Rectal smooth muscle tissue (tissue), 1 donor: ENCODE measurements around the gene BSDC1.

Source experiments
- H3K27ac ChIP-seq: one replicate; pipeline ENCODE4 v1.7.0; 2013; ENCODE audit warnings: low read depth, low read length, inconsistent platforms
- H3K27me3 ChIP-seq: one replicate; pipeline ENCODE4 v1.7.0; 2013; ENCODE audit warnings: low read length; ENCODE audit not compliant: control insufficient read depth, insufficient read depth
- H3K36me3 ChIP-seq: one replicate; pipeline ENCODE4 v1.7.0; 2013; ENCODE audit warnings: low read length; ENCODE audit not compliant: control insufficient read depth, insufficient read depth
- H3K4me1 ChIP-seq: one replicate; pipeline ENCODE4 v1.7.0; 2013; ENCODE audit warnings: low read length; ENCODE audit not compliant: control insufficient read depth, insufficient read depth
- H3K4me3 ChIP-seq: one replicate; pipeline ENCODE4 v1.7.0; 2013; ENCODE audit warnings: low read length
- H3K9ac ChIP-seq: one replicate; pipeline ENCODE4 v1.7.0; 2013; ENCODE audit warnings: low read length

BSDC1 gene

DNA sequence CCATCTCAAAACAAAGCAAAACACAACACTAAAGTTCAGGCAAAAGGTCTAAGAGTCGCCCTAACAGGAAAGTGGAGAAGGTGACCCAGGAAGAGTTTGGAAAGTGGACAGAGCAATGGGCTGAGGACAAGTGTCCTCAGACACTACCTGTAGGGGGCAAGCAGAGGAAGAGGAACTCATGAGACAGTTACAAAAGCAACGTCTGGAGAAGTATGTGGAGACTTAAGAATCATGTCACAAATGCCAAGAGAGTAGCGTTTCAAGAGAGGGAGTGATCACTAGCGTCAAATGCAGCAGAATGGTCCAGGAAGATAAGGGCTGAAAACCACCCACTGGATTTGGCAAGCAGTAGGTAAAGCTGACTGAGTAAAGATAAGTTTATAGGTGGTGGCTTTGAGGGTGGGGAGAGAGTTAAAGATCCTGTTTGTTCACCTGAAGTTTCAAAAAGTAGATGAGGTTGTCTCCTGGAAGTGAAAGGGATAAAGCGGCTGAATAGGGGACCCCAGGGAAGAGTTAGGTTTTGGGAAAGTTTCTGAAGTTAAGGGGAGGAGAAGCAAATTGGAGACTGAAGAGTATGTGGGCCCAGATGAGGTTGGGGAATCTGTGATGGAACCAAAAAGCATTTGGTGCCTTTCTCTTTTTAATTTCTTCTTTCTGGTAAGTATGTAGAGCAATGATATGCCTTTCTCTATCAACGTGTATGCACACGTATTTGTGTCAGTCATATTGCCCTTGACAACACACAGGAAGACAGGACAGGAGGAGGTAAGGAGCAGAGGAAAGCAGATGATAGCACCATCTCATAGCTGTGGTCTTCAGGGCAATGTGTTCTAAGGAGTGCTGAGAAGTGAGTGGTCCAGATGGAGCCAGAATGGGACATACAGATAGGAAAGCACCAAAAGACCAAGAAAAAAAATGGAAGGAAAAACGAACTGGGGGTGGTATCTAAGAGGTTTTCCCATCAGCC, 3.1 kb downstream of the BSDC1 start:
- H3K27ac ChIP-seq = no peak overlapping the region
- H3K27me3 ChIP-seq = no peaks in the 10 kb centered on the region
- no peak overlapping the region for H3K4me3 ChIP-seq
- H3K36me3 ChIP-seq = peaks cover 23% of the 10 kb centered on the region
- H3K4me1 ChIP-seq = peaks cover 14% of the 10 kb centered on the region
- H3K9ac ChIP-seq = no peak overlapping the region

DNA sequence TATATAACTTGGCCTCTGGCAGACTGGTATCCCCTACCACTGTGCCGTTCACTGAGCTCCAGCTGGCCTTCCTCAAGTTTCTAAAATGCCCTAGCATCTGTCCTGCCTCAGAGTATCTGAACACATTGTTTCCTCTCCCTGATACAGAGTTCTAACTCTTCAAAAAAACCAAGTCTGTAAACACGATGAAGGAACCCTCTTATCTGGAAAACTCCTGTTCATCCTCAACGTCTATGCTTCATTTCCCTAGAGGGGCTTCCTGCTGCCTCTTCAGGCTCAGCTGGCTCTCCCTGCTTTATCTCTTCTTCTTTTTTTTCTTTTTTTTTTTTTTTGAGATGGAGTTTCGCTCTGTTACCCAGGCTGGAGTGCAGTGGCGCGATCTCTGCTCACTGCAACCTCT, 5.6 kb downstream of the BSDC1 start:
- no peak overlapping the region for H3K9ac ChIP-seq
- H3K27ac ChIP-seq = no peak overlapping the region
- no peaks in the 10 kb centered on the region for H3K27me3 ChIP-seq
- H3K4me3 ChIP-seq = no peak overlapping the region
- peaks cover 11% of the 10 kb centered on the region for H3K4me1 ChIP-seq
- H3K36me3 ChIP-seq = peaks cover 37% of the 10 kb centered on the region

DNA sequence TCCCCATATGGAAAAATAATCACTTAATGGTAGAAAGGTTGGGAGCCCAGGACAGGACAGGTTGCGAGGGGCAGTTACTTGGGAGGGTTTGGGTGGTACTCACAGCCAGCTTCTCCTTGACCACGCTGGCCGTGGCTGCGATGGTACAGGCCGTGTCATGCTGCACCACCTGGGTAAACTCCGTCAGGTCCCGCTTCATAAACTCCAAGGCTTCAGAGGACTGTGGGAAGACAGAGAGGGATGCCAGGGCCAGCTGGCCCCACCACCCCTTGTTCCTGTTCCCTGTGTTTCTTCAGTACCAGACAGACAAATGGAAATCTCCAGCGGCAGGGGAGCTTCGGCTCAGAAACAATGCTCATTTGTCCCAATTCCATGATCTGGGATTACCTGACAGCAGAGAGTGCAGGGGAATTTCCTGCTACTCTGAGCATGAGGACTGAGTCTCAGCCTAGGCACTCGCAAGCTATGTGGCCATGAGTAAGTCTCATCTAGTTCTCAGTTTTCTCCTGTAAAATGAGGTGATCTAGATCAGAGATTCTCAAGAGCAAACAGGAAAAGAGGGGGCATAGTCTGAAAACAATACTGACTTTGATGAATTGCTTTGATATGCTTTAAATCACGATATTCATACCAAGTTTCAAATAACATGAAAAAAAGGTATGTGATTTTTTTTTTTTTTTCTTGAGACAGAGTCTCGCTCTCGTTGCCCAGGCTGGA, 7.4 kb downstream of the BSDC1 start:
- Histone ChIP-seq H3K4me3 (no peak overlapping the region), H3K27ac (no peak overlapping the region), H3K4me1 (peaks cover 2% of the 10 kb centered on the region), H3K36me3 (peaks cover 46% of the 10 kb centered on the region), H3K9ac (no peak overlapping the region), H3K27me3 (no peaks in the 10 kb centered on the region)

DNA sequence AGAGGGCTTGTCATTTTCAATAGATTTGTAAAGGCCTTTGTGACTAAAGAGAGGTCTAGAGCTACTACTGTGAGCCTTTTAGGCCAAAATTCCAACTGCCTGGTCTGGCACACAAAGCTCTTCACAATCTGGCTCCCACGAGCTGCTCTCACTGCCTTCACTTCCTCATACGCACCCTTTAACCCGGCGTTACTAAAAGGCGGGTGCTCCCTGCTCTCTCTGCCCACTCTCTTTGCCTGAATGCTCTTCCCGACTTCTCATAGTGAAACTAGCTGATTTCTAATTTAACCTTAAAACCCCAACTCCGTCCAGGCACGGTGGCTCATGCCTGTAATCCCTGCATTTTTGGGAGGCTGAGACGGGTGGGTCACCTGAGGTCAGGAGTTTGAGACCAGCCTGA, 14.2 kb downstream of the BSDC1 start:
- H3K27me3 ChIP-seq = no peaks in the 10 kb centered on the region
- H3K27ac ChIP-seq = no peak overlapping the region
- H3K36me3 ChIP-seq = peaks cover 67% of the 10 kb centered on the region
- H3K4me3 ChIP-seq = no peak overlapping the region
- H3K9ac ChIP-seq = no peak overlapping the region
- no peaks in the 10 kb centered on the region for H3K4me1 ChIP-seq

DNA sequence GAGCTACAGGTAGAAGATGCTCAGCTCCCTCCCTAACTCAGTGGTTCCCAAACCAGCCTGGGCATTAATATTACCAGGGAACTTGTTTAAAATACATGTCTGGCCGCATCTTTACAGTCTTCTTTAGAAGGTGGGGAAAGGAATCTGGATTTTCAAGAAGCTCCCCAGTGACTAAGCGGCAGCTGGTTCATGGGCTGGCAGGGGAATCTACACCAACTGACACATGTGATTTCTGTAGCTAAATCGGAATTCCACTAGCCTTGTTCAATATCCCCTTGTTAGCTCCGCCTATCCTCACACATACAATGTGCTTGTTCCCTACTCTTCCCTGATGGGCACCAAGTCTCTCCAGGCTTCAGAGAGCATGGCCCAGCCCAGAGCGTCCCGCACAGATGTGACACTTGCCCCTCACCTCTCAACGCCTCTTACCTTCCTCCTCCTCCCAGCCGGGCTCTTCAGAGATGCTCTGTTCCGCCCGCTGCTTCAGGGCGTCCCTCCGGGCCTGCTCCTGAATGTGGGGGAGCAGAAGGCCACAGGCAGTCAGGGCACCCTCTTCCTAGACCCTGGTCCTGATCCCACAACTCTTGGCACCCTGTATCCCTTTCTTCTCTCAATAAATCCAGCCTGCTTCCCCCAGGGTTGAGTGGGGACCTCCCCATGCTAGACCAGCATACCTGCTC, 16.6 kb downstream of the BSDC1 start:
- Histone ChIP-seq H3K27ac (no peak overlapping the region), H3K27me3 (no peaks in the 10 kb centered on the region), H3K4me1 (no peaks in the 10 kb centered on the region), H3K4me3 (no peak overlapping the region), H3K9ac (no peak overlapping the region), H3K36me3 (peaks cover 66% of the 10 kb centered on the region)

DNA sequence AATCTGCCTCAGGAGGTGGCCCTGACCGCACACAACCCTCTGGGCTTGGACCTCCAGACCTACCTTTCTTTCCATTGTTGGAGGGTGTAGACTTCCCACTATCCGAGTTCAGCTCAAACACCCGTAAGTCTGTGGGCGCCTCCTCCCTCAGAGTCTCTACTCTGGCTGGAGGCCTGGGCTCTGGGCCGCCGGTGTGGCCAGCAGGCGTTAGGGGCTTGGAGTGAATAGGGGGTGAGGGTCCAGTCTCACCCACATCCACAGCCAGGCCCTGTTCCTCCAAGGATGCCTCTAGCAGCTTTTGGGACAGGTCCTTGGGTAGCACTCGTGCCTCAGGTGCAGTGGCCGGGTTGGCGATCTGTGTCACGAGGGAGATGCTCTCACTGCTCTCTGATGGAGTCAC, 18.0 kb downstream of the BSDC1 start:
- H3K27me3 ChIP-seq = no peaks in the 10 kb centered on the region
- H3K4me1 ChIP-seq = no peaks in the 10 kb centered on the region
- peaks cover 72% of the 10 kb centered on the region for H3K36me3 ChIP-seq
- no peak overlapping the region for H3K9ac ChIP-seq
- no peak overlapping the region for H3K27ac ChIP-seq
- H3K4me3 ChIP-seq = no peak overlapping the region

DNA sequence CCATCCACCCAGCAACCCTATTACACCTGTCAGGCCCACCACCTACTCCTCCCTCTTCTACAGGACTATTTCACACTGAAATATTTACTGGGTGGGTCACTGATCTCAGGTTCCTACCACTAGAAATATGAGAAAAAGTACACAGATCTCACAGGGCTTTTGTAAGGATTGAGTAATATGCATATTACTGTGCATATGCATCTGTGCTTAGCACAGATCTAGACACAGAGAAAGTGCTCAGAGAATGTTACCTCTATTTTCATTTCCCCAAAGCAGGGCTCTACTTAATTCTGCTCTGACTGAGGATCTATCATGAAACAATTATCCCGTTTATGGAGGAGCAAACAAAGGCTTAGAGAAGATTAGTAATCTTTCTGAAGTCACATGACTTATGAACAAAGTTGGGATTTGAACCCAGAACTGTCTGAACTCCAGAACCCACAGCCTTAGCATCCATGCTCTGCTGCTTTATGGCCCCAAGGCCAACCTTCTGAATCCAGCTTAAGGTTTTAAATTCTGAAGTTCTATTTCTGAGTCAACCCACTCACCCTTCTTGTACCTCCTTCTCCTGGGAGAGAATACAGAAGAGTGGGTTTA, 20.1 kb downstream of the BSDC1 start:
- Histone ChIP-seq H3K4me1 (no peaks in the 10 kb centered on the region), H3K27me3 (no peaks in the 10 kb centered on the region), H3K36me3 (peaks cover 55% of the 10 kb centered on the region), H3K27ac (no peak overlapping the region), H3K4me3 (no peak overlapping the region), H3K9ac (no peak overlapping the region)

DNA sequence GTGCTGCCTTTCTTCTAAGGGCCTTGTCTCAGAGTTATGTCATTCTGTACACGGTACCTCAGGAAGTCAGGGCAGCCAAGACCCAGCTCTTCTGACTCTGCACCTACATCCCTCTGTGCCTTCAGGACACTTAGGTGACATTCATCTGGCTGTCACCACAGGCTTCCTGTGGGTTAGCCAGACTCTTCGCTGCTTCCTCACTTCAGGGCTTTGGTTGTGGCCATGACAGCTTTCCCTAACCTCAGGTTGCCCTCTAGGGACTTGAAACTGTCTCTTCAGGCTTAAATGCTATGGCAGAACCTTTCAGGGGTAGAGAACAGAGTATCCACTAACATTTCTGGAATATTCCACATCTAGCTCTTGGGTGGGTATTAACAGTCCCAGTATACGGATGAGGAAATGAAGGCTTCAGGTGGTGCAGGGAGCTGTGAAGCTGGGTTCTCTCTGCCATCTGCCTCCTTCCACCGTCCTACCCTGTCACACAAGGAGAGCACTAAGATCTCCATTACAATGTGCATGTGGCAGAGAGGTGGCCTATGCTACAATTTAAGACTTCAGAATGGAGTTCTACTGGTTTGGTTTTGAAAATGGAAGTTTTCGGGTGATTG, 22.0 kb downstream of the BSDC1 start:
- H3K36me3 ChIP-seq = peaks cover 52% of the 10 kb centered on the region
- H3K27ac ChIP-seq = no peak overlapping the region
- H3K4me3 ChIP-seq = no peak overlapping the region
- no peaks in the 10 kb centered on the region for H3K4me1 ChIP-seq
- no peaks in the 10 kb centered on the region for H3K27me3 ChIP-seq
- no peak overlapping the region for H3K9ac ChIP-seq

DNA sequence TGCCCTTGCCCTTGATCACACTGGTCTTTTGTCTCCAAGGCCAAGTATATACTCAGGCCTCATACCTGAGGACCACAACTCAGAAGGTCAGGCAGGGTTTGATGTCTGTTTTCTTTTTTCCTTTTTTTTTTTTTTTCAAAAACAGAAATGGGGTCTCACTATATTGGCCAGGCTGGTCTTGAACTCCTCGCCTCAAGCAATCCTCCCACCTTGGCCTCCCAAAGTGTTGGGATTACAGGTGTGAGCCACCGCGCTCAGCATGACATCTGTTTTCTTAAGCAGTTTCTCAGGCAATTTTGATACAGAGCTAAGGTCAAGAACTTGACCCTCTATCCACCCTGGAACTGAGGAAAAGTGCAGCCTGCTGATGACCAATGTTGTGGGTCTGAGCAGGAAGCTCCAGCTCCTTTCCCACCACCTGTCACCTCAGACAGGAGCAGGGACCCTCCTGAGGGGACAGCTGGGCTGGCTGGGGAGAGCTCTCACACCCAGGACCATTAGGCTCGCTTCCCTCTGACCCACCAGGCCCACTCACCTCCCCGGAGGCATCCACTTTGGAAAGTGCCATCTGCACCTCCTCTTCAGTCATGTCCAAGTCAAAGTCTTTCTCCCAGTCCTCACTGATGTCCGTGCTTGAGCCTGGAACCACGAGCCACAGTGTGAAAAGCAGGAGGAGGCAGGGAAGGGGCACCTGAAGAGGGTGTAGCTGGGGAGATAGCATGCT, 26.2 kb downstream of the BSDC1 start:
- Histone ChIP-seq H3K36me3 (peaks cover 42% of the 10 kb centered on the region), H3K27ac (no peak overlapping the region), H3K4me3 (no peak overlapping the region), H3K4me1 (no peaks in the 10 kb centered on the region), H3K9ac (no peak overlapping the region), H3K27me3 (no peaks in the 10 kb centered on the region)

DNA sequence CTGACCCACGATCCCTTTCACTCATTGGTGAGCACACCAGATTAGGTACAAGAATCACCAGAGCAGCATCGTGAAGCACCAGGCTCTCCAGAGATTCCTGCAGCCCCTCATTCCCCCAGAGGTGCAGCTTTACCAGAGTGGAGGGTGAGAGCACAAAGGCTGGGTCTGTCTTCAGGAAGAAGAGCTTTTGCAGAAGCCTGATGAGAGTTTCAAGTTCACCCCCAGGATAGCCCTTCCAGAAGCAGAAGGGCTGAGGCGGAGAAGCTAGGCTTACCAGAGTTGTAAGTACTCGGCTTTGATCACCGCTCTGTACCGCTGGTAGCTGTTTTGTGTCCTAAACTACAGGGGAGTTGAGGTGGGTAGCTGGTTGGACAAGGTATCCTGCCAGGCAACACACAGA, 28.8 kb downstream of the BSDC1 start:
- Histone ChIP-seq H3K36me3 (peaks cover 29% of the 10 kb centered on the region), H3K27ac (no peak overlapping the region), H3K4me1 (no peaks in the 10 kb centered on the region), H3K4me3 (no peak overlapping the region), H3K27me3 (no peaks in the 10 kb centered on the region), H3K9ac (no peak overlapping the region)

DNA sequence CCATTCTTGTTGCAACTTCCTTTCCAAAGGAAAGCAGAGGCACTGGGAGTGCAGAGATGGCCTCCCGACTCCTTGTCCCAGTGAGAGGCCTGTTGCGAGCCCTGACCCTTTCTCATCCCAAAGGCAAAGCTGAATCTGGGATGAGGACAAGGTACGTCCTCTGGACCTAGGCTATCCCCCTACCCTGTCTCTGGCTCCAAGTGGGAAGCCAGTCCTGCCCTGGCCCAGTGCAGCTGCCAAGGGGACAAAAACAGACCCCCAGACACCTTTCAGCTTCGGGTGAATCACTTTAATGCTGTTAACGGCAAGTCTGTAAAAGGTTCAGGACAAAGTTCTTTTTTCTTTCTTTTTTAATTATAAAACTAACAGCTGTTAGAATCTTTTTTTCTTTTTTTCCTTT, 29.4 kb downstream of the BSDC1 start:
- Histone ChIP-seq H3K4me1 (no peaks in the 10 kb centered on the region), H3K27ac (no peak overlapping the region), H3K4me3 (no peak overlapping the region), H3K36me3 (peaks cover 29% of the 10 kb centered on the region), H3K9ac (no peak overlapping the region), H3K27me3 (no peaks in the 10 kb centered on the region)
